ENCODE measurements around the gene PCOLCE2.

Gene PCOLCE2

DNA sequence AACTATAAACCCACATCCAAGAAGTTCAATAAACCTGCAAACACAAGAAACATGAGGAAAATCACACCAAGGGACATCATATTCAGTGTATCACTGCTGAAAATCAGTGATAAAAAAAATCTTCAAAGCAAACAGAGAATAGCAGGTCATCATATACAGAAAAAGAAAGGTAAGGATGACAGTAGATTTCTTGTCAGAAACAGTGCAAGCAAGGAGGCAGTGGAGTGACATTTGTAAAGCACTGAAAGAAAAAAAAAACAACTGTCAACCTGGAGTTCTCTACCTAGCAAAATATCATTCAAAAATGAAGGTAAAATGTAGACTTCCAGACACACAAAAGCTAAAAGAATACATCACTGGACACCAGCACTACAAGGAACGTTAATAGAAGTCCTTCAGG lies 93.6 kb downstream of the PCOLCE2 start:
- H3K9me3 ChIP-seq (ENCODE audit: control insufficient read depth in 5 of 5, low read length in 5 of 5), result no peaks in the 10 kb centered on the region
- no peaks in the 10 kb centered on the region for H3K27me3 ChIP-seq (ENCODE audit: control insufficient read depth in 5 of 5, insufficient read depth in 4 of 5, low read length in 5 of 5)
- H3K4me1 ChIP-seq (ENCODE audit: control insufficient read depth in 5 of 5, insufficient read depth in 5 of 5, low read length in 5 of 5), result no peaks in the 10 kb centered on the region
- peaks cover 0 to 4% (median 0%) of the 10 kb centered on the region in 5 donors for H3K36me3 ChIP-seq (ENCODE audit: control insufficient read depth in 5 of 5, insufficient read depth in 5 of 5, low read length in 5 of 5)
- H3K4me3 ChIP-seq (ENCODE audit: low read depth in 1 of 5, low read length in 5 of 5), result no peak overlapping the region
- no peak overlapping the region for H3K9ac ChIP-seq (ENCODE audit: low read length in 5 of 5)
- no peak overlapping the region for H3K27ac ChIP-seq (ENCODE audit: low read depth, low read length)

- H3K27me3 ChIP-seq (ENCODE audit: control insufficient read depth in 5 of 5, insufficient read depth in 4 of 5, low read length in 5 of 5), result no peaks in the 10 kb centered on the region
- H3K4me1 ChIP-seq (ENCODE audit: control insufficient read depth in 5 of 5, insufficient read depth in 5 of 5, low read length in 5 of 5), result no peaks in the 10 kb centered on the region
Measured at GRCh38 chr3:142794508-142794907, 94.4 kb downstream of the PCOLCE2 start.

DNA sequence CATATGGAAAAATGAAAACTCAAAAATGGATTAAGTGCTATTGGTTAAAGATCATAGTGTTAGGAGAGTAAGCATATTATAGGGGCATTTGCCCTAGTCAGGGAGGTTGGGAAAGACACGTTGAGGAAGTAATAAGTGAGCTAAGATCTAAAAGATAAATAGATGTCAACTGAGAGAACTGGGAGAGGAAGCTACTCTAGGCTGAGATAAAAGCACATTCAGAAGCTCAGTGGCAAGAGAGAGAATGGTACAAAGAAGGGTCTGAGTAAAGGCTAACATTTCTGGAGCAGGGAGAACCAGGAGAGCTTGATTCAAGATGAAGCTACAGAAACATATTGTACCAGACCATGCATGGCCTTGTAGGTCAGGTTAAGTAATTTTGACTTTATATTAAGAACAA lies 101.2 kb downstream of the PCOLCE2 start:
- no peak overlapping the region for H3K9ac ChIP-seq (ENCODE audit: low read length in 5 of 5)
- H3K27ac ChIP-seq (ENCODE audit: low read depth, low read length), result no peak overlapping the region
- no peaks in the 10 kb centered on the region for H3K4me1 ChIP-seq (ENCODE audit: control insufficient read depth in 5 of 5, insufficient read depth in 5 of 5, low read length in 5 of 5)
- no peak overlapping the region for H3K4me3 ChIP-seq (ENCODE audit: low read depth in 1 of 5, low read length in 5 of 5)
- H3K36me3 ChIP-seq (ENCODE audit: control insufficient read depth in 5 of 5, insufficient read depth in 5 of 5, low read length in 5 of 5), result peaks cover 0 to 7% (median 4%) of the 10 kb centered on the region in 5 donors
- H3K9me3 ChIP-seq (ENCODE audit: control insufficient read depth in 5 of 5, low read length in 5 of 5), result peaks cover 0 to under 1% (median 0%) of the 10 kb centered on the region in 5 donors
- no peaks in the 10 kb centered on the region for H3K27me3 ChIP-seq (ENCODE audit: control insufficient read depth in 5 of 5, insufficient read depth in 4 of 5, low read length in 5 of 5)

More at GRCh38 chr3:142794508-142794907, 94.4 kb downstream of the PCOLCE2 start:
- H3K9me3 ChIP-seq (ENCODE audit: control insufficient read depth in 5 of 5, low read length in 5 of 5), result no peaks in the 10 kb centered on the region
- H3K9ac ChIP-seq (ENCODE audit: low read length in 5 of 5), result no peak overlapping the region
- no peak overlapping the region for H3K27ac ChIP-seq (ENCODE audit: low read depth, low read length)
- H3K36me3 ChIP-seq (ENCODE audit: control insufficient read depth in 5 of 5, insufficient read depth in 5 of 5, low read length in 5 of 5), result peaks cover 0 to 4% (median 0%) of the 10 kb centered on the region in 5 donors
- no peak overlapping the region for H3K4me3 ChIP-seq (ENCODE audit: low read depth in 1 of 5, low read length in 5 of 5)

GRCh38 chr3:142785996-142786395 lies 102.9 kb downstream of the PCOLCE2 start:
- Histone ChIP-seq H3K36me3 (ENCODE audit: control insufficient read depth in 5 of 5, insufficient read depth in 5 of 5, low read length in 5 of 5) (peaks cover 0 to 13% (median 8%) of the 10 kb centered on the region in 5 donors), H3K9ac (ENCODE audit: low read length in 5 of 5) (no peak overlapping the region), H3K27me3 (ENCODE audit: control insufficient read depth in 5 of 5, insufficient read depth in 4 of 5, low read length in 5 of 5) (no peaks in the 10 kb centered on the region), H3K4me1 (ENCODE audit: control insufficient read depth in 5 of 5, insufficient read depth in 5 of 5, low read length in 5 of 5) (no peaks in the 10 kb centered on the region), H3K9me3 (ENCODE audit: control insufficient read depth in 5 of 5, low read length in 5 of 5) (peaks cover 0 to 4% (median 0%) of the 10 kb centered on the region in 5 donors), H3K27ac (ENCODE audit: low read depth, low read length) (no peak overlapping the region), H3K4me3 (ENCODE audit: low read depth in 1 of 5, low read length in 5 of 5) (no peak overlapping the region)

DNA sequence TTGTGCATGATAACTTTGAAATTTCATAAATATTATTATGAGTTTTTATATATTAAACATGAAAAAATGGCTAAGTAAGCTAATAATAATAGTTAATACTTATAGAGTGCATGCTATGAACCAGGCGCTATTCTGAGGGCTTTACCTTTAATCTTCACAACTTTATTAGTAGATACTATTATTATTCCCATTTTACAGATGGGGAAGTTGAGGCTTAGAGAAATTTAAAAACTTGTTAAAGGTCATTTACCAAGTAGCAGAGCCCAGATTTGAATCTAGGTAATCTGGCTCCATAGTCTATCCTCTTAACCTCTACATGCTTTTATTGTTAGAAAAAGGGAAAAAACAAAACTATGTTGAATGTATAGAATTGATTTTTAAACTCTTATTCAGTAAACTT lies 104.7 kb downstream of the PCOLCE2 start:
- H3K36me3 ChIP-seq (ENCODE audit: control insufficient read depth in 5 of 5, insufficient read depth in 5 of 5, low read length in 5 of 5), result peaks cover 0 to 13% (median 8%) of the 10 kb centered on the region in 5 donors
- H3K9ac ChIP-seq (ENCODE audit: low read length in 5 of 5), result no peak overlapping the region
- no peaks in the 10 kb centered on the region for H3K27me3 ChIP-seq (ENCODE audit: control insufficient read depth in 5 of 5, insufficient read depth in 4 of 5, low read length in 5 of 5)
- H3K4me1 ChIP-seq (ENCODE audit: control insufficient read depth in 5 of 5, insufficient read depth in 5 of 5, low read length in 5 of 5), result no peaks in the 10 kb centered on the region
- H3K27ac ChIP-seq (ENCODE audit: low read depth, low read length), result no peak overlapping the region
- H3K9me3 ChIP-seq (ENCODE audit: control insufficient read depth in 5 of 5, low read length in 5 of 5), result peaks cover 0 to 4% (median 0%) of the 10 kb centered on the region in 5 donors
- H3K4me3 ChIP-seq (ENCODE audit: low read depth in 1 of 5, low read length in 5 of 5), result no peak overlapping the region

DNA sequence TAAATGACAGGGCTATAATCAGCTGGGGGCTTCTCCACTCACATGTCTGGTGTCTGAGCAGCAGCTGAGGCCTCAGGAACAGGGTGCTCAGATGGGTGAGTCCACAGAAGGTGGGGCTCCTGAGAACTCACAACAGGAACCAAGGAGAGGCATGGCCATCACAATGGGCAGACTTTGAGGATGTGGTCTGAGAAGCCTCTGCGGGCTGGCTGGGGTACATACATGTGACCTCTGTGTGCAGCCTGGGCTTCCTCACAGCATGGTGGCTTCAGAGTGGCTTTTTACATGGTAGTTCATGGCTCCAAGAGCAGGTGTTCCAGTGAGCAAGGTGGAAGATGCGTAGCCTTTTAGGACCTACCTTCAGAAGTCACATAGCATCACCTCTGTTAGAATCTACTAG lies 106.3 kb downstream of the PCOLCE2 start:
- no peaks in the 10 kb centered on the region for H3K27me3 ChIP-seq (ENCODE audit: control insufficient read depth in 5 of 5, insufficient read depth in 4 of 5, low read length in 5 of 5)
- no peak overlapping the region for H3K27ac ChIP-seq (ENCODE audit: low read depth, low read length)
- H3K9ac ChIP-seq (ENCODE audit: low read length in 5 of 5), result no peak overlapping the region
- no peaks in the 10 kb centered on the region for H3K4me1 ChIP-seq (ENCODE audit: control insufficient read depth in 5 of 5, insufficient read depth in 5 of 5, low read length in 5 of 5)
- H3K4me3 ChIP-seq (ENCODE audit: low read depth in 1 of 5, low read length in 5 of 5), result no peak overlapping the region
- peaks cover 0 to 4% (median 0%) of the 10 kb centered on the region in 5 donors for H3K9me3 ChIP-seq (ENCODE audit: control insufficient read depth in 5 of 5, low read length in 5 of 5)
- peaks cover 0 to 13% (median 8%) of the 10 kb centered on the region in 5 donors for H3K36me3 ChIP-seq (ENCODE audit: control insufficient read depth in 5 of 5, insufficient read depth in 5 of 5, low read length in 5 of 5)

DNA sequence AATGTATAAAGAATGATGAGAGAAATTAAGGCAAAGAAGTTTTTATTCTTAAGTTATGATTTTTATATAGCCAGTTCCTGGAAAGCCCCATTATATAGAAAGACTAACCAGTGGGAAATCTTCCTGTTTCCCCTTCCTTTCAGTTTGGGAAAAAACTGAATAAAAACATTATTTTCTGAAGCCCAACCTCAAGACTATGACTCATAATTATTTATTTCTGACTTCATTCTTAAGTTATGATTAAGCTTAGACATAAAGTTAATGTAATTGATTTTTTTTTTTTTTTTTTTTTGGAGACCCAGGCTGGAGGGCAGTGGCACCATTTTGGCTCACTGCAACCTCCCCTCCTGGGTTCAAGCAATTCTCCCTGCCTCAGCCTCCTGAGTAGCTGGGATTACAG lies 109.3 kb downstream of the PCOLCE2 start:
- no peaks in the 10 kb centered on the region for H3K4me1 ChIP-seq (ENCODE audit: control insufficient read depth in 5 of 5, insufficient read depth in 5 of 5, low read length in 5 of 5)
- H3K36me3 ChIP-seq (ENCODE audit: control insufficient read depth in 5 of 5, insufficient read depth in 5 of 5, low read length in 5 of 5), result peaks cover 4 to 8% (median 7%) of the 10 kb centered on the region in 5 donors
- no peak overlapping the region for H3K9ac ChIP-seq (ENCODE audit: low read length in 5 of 5)
- peaks cover 0 to 4% (median 0%) of the 10 kb centered on the region in 5 donors for H3K9me3 ChIP-seq (ENCODE audit: control insufficient read depth in 5 of 5, low read length in 5 of 5)
- no peaks in the 10 kb centered on the region for H3K27me3 ChIP-seq (ENCODE audit: control insufficient read depth in 5 of 5, insufficient read depth in 4 of 5, low read length in 5 of 5)
- no peak overlapping the region for H3K27ac ChIP-seq (ENCODE audit: low read depth, low read length)
- H3K4me3 ChIP-seq (ENCODE audit: low read depth in 1 of 5, low read length in 5 of 5), result no peak overlapping the region

GRCh38 chr3:142778541-142778940 lies 110.3 kb downstream of the PCOLCE2 start:
- H3K4me1 ChIP-seq (ENCODE audit: control insufficient read depth in 5 of 5, insufficient read depth in 5 of 5, low read length in 5 of 5), result no peaks in the 10 kb centered on the region
- H3K27ac ChIP-seq (ENCODE audit: low read depth, low read length), result no peak overlapping the region

GRCh38 chr3:142777927-142778326 lies 111.0 kb downstream of the PCOLCE2 start:
- Histone ChIP-seq H3K27ac (ENCODE audit: low read depth, low read length) (no peak overlapping the region), H3K4me3 (ENCODE audit: low read depth in 1 of 5, low read length in 5 of 5) (no peak overlapping the region), H3K36me3 (ENCODE audit: control insufficient read depth in 5 of 5, insufficient read depth in 5 of 5, low read length in 5 of 5) (peaks cover 4 to 7% (median 6%) of the 10 kb centered on the region in 5 donors), H3K27me3 (ENCODE audit: control insufficient read depth in 5 of 5, insufficient read depth in 4 of 5, low read length in 5 of 5) (no peaks in the 10 kb centered on the region), H3K9ac (ENCODE audit: low read length in 5 of 5) (no peak overlapping the region), H3K9me3 (ENCODE audit: control insufficient read depth in 5 of 5, low read length in 5 of 5) (peaks cover 0 to 4% (median 0%) of the 10 kb centered on the region in 5 donors), H3K4me1 (ENCODE audit: control insufficient read depth in 5 of 5, insufficient read depth in 5 of 5, low read length in 5 of 5) (no peaks in the 10 kb centered on the region)

More at GRCh38 chr3:142778541-142778940, 110.3 kb downstream of the PCOLCE2 start:
- H3K9me3 ChIP-seq (ENCODE audit: control insufficient read depth in 5 of 5, low read length in 5 of 5), result peaks cover 0 to 4% (median 0%) of the 10 kb centered on the region in 5 donors
- no peak overlapping the region for H3K9ac ChIP-seq (ENCODE audit: low read length in 5 of 5)
- H3K27me3 ChIP-seq (ENCODE audit: control insufficient read depth in 5 of 5, insufficient read depth in 4 of 5, low read length in 5 of 5), result no peaks in the 10 kb centered on the region
- peaks cover 4 to 8% (median 6%) of the 10 kb centered on the region in 5 donors for H3K36me3 ChIP-seq (ENCODE audit: control insufficient read depth in 5 of 5, insufficient read depth in 5 of 5, low read length in 5 of 5)
- H3K4me3 ChIP-seq (ENCODE audit: low read depth in 1 of 5, low read length in 5 of 5), result no peak overlapping the region

- Histone ChIP-seq H3K9ac (ENCODE audit: low read length in 5 of 5) (no peak overlapping the region), H3K4me3 (ENCODE audit: low read depth in 1 of 5, low read length in 5 of 5) (no peak overlapping the region), H3K4me1 (ENCODE audit: control insufficient read depth in 5 of 5, insufficient read depth in 5 of 5, low read length in 5 of 5) (no peaks in the 10 kb centered on the region), H3K27me3 (ENCODE audit: control insufficient read depth in 5 of 5, insufficient read depth in 4 of 5, low read length in 5 of 5) (no peaks in the 10 kb centered on the region), H3K27ac (ENCODE audit: low read depth, low read length) (no peak overlapping the region), H3K36me3 (ENCODE audit: control insufficient read depth in 5 of 5, insufficient read depth in 5 of 5, low read length in 5 of 5) (peaks cover 0 to 10% (median 4%) of the 10 kb centered on the region in 5 donors), H3K9me3 (ENCODE audit: control insufficient read depth in 5 of 5, low read length in 5 of 5) (peaks cover 0 to 8% (median 8%) of the 10 kb centered on the region in 5 donors)
Measured at GRCh38 chr3:142768338-142768737, 120.5 kb downstream of the PCOLCE2 start.

All from subcutaneous abdominal adipose tissue (tissue), 5 donors.